NCI-H460 (cell line): Measurements from ENCODE around the gene ABO. TPM values are rescaled to one million over a fixed set of nuclear protein-coding genes. Genes with fewer than 3 reads are reported as not detected.
"Not testable (repeated sequence)": the region's sequence is repeated elsewhere in the genome, so short reads cannot be mapped to it uniquely, and the experiment has no call there.

Experiments
- DNase-seq: peaks from one replicate; pipeline ENCODE4 v3.0.0-alpha.2; 2016; ENCODE audit warnings: low read depth; ENCODE audit errors: extremely low read depth
- total RNA-seq: library from RNA; depleted of rRNA; stranded (reverse); fragments of >200 nt; shearing (Covaris generic); gene quantifications from 2 replicates; pipeline ENCODE4 v1.2.3, GENCODE V29; 2014

ABO gene
- total RNA-seq, 1 experiment from 2014 or later: not detected

- not testable (repeated sequence) for DNase-seq
Observed at GRCh38 chr9:133228474-133229193, 46.4 kb downstream of the ABO start.

- not testable (repeated sequence) for DNase-seq
Observed at GRCh38 chr9:133227996-133228395, 47.0 kb downstream of the ABO start.

GRCh38 chr9:133227242-133227860 is 47.6 kb downstream of the ABO start:
- no peak for DNase-seq

GRCh38 chr9:133226219-133227171 is 48.5 kb downstream of the ABO start:
- DNase-seq: no peak

- no peak for DNase-seq
Observed at GRCh38 chr9:133225171-133226011, 49.6 kb downstream of the ABO start.

GRCh38 chr9:133224762-133225161 is 50.2 kb downstream of the ABO start:
- DNase-seq: no peak

GRCh38 chr9:133223159-133223756 is 51.7 kb downstream of the ABO start:
- not testable (repeated sequence) for DNase-seq

GRCh38 chr9:133221994-133222393 is 53.0 kb downstream of the ABO start:
- not testable (repeated sequence) for DNase-seq

- DNase-seq: no peak
Observed at GRCh38 chr9:133221177-133221809, 53.7 kb downstream of the ABO start.

GRCh38 chr9:133218049-133218975 is 56.7 kb downstream of the ABO start:
- not testable (repeated sequence) for DNase-seq

GRCh38 chr9:133217333-133217988 is 57.5 kb downstream of the ABO start:
- DNase-seq: not testable (repeated sequence)

GRCh38 chr9:133214276-133214675 is 60.7 kb downstream of the ABO start:
- not testable (repeated sequence) for DNase-seq

- DNase-seq: no peak
Observed at GRCh38 chr9:133210609-133211008, 64.4 kb downstream of the ABO start.

- DNase-seq: no peak
Observed at GRCh38 chr9:133210202-133210532, 64.8 kb downstream of the ABO start.

GRCh38 chr9:133209327-133210201 is 65.4 kb downstream of the ABO start:
- DNase-seq: not testable (repeated sequence)

GRCh38 chr9:133208880-133209300 is 66.1 kb downstream of the ABO start, which contains the start of gene OBP2B:
Gene OBP2B (minus strand): TSS chr9:133209250. CDS start chr9:133209199, 51 bp downstream.
- DNase-seq: not testable (repeated sequence)
